ENCODE results near the gene RAMP1. TPM values are rescaled to one million over a fixed set of nuclear protein-coding genes. Genes with fewer than 3 reads are reported as not detected.
"Not testable (repeated sequence)": the region's sequence is repeated elsewhere in the genome, so short reads cannot be mapped to it uniquely, and the experiment has no call there.

The RAMP1 gene
- total and polyA plus RNA-seq, 4 donors, result 36.6 to 131 (median 120) TPM

DNA sequence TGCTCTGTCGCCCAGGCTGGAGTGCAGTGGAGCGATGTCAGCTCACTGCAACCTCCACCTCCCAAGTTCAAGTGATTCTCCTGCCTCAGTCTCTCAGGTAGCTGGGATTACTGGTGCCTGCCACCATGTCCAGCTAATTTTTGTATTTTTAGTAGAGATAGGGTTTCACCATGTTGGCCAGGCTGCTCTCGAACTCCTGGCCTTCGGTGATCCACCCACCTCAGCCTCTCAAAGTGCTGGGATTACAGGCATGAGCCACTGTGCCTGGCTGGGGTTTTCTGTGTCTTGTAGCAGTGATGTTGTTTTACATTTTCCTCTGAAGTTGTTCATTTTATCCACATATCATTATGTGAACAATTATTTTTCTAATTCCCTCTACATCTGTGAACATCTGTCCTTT is 8.7 kb downstream of the RAMP1 start:
- H3K27ac ChIP-seq (ENCODE audit: low read depth, low read length); H3K27me3 ChIP-seq (ENCODE audit: control insufficient read depth, insufficient read depth, low read length); DNase-seq (ENCODE audit: low read depth in 4 of 6, low spot score in 6 of 6); H3K4me3 ChIP-seq (ENCODE audit: low read depth, low read length); H3K9me3 ChIP-seq (ENCODE audit: control insufficient read depth, insufficient read depth, low read length): not testable (repeated sequence)
- Histone ChIP-seq H3K4me1 (ENCODE audit: control insufficient read depth, insufficient read depth, low read length) (peaks cover 48% of the 10 kb centered on the region), H3K36me3 (ENCODE audit: control insufficient read depth, insufficient read depth, low read length) (peaks cover 27% of the 10 kb centered on the region)
- WGBS (ENCODE audit: insufficient coverage), result 83% methylated on average over 1 of the region's 4 CpGs

DNA sequence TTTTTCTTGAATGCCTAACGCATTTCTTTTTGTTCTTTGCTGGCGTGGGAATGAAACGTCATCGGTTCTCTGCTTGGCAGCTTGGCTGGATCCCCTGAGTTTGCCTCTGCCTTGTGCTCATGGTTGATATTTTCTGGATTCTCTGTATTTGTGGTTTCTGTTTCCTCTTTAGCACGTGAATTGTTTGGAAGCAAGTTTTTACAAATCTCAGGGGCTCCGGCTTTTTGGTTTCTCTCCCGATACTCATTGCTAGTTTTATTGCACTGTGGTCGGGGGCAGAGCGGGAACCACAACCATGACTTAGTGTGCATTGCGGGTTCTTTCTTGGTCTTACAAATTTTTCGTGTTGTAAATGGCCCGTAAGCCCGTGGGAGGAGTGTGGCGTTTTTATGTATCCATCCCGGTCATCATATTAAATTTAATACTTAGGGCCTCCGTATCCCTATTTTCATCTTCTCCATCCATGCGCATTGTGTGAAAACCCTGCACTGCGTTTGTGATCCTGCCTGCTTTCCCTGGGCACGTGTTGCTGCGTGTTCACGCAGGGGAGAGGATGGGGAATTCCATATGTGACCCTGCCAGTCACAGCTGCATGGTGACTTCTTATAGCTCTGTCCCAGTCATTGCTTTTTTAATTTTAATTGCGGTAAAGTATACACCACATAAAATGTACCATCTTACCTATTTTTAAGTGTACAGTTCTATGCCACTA is 9.4 kb downstream of the RAMP1 start:
- H3K9me3 ChIP-seq (ENCODE audit: control insufficient read depth, insufficient read depth, low read length), result peaks cover 2% of the 10 kb centered on the region
- no peak overlapping the region for H3K27ac ChIP-seq (ENCODE audit: low read depth, low read length)
- no peak overlapping the region for H3K4me3 ChIP-seq (ENCODE audit: low read depth, low read length)
- no peaks in the 10 kb centered on the region for H3K27me3 ChIP-seq (ENCODE audit: control insufficient read depth, insufficient read depth, low read length)
- DNase-seq (ENCODE audit: low read depth in 4 of 6, low spot score in 6 of 6), result no peak
- WGBS (ENCODE audit: insufficient coverage), result 65% methylated on average over 10 of the region's 22 CpGs
- peaks cover 29% of the 10 kb centered on the region for H3K36me3 ChIP-seq (ENCODE audit: control insufficient read depth, insufficient read depth, low read length)
- H3K4me1 ChIP-seq (ENCODE audit: control insufficient read depth, insufficient read depth, low read length), result peaks cover 41% of the 10 kb centered on the region

DNA sequence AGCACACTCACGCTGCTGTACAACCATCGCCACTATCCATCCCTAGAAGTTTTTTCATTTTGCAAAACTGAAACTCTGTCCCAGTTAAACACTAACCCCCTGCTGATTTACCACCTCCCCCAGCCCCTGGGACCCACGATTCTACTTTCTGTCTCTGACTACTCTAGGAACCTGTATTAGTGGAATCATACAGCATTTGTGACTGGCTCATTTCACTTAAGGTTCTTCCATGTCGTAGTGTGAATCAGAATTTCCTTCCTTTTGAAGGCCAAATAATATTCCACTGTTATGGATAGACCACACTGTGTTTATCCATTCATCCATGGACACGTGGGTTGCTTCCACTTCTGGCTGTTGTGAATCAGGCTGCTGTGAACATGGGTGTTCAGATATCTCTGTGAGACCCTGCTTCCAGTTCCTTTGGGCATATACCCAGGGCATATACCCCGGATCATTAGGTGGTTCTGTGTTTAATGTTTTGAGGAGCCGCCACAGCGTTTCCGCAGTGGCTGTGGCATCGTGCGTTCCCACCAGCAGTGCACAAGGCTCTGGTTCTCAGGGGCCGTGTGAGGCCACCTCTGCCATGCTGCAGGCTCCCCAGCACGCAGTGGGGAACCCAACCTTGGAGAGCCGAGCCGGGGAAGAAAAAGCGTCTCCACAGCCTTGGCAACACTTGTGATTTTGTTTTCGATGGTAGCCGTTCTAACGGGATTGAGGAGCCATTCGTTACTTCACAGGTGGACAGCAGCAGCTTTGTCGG is 10.1 kb downstream of the RAMP1 start:
- H3K4me3 ChIP-seq (ENCODE audit: low read depth, low read length), result no peak overlapping the region
- WGBS (ENCODE audit: insufficient coverage), result 95% methylated on average over 20 of the region's 21 CpGs
- H3K9me3 ChIP-seq (ENCODE audit: control insufficient read depth, insufficient read depth, low read length), result peaks cover 2% of the 10 kb centered on the region
- H3K27me3 ChIP-seq (ENCODE audit: control insufficient read depth, insufficient read depth, low read length), result no peaks in the 10 kb centered on the region
- peaks cover 39% of the 10 kb centered on the region for H3K4me1 ChIP-seq (ENCODE audit: control insufficient read depth, insufficient read depth, low read length)
- DNase-seq (ENCODE audit: low read depth in 4 of 6, low spot score in 6 of 6), result no peak
- no peak overlapping the region for H3K27ac ChIP-seq (ENCODE audit: low read depth, low read length)
- H3K36me3 ChIP-seq (ENCODE audit: control insufficient read depth, insufficient read depth, low read length), result peaks cover 29% of the 10 kb centered on the region

GRCh38 chr2:237870126-237870525 is 10.7 kb downstream of the RAMP1 start:
- Histone ChIP-seq H3K4me3 (ENCODE audit: low read depth, low read length) (no peak overlapping the region), H3K4me1 (ENCODE audit: control insufficient read depth, insufficient read depth, low read length) (peaks cover 39% of the 10 kb centered on the region), H3K36me3 (ENCODE audit: control insufficient read depth, insufficient read depth, low read length) (peaks cover 31% of the 10 kb centered on the region), H3K9me3 (ENCODE audit: control insufficient read depth, insufficient read depth, low read length) (peaks cover 2% of the 10 kb centered on the region), H3K27me3 (ENCODE audit: control insufficient read depth, insufficient read depth, low read length) (no peaks in the 10 kb centered on the region), H3K27ac (ENCODE audit: low read depth, low read length) (no peak overlapping the region)
- no peak for DNase-seq (ENCODE audit: low read depth in 4 of 6, low spot score in 6 of 6)
- WGBS (ENCODE audit: insufficient coverage), result 67% methylated on average over 4 of the region's 11 CpGs

DNA sequence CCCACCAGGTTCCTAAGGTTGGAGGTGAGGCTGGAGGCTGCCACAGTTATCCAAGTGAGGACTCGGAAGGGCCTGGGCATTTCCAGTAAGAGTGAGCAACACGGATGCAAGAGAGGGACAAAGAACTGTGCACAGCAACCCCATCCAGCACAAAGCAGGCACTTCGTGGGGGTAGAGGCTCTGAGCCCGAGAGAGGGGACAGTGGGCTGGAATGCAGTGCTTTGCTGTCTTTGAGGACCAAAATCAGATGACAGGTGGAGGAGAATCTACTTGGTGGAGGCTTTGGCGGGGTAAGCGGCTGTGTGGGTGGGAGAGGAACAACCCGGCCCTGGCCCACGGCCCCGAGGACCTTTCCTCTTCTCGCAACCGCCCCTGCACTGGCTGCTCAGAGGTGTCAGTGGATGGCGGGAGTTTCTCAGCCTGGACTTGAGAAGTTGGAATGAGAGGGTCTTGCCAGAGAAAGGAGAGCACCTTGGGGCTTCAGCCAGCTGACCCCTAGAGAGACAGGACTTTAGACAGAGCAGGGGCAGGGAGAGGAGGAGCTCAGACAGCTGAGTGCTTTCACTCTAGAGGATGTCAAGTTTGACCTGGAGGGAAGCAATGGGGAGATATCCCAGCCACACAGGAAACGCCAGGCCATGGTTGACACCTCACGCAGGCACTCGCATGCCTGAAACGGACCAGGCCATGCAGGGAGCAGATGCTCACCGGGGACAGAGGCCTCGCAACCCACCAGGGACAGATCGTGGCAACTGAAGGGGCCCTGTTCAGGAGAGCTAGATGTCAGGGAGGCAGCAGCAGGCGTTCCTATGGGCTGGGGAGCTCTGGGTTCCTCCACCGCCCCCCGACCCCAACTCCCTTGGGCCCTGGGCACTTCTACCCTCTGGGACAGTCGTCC is 11.6 kb downstream of the RAMP1 start:
- H3K4me1 ChIP-seq (ENCODE audit: control insufficient read depth, insufficient read depth, low read length), result peaks cover 41% of the 10 kb centered on the region
- DNase-seq (ENCODE audit: low read depth in 4 of 6, low spot score in 6 of 6), result no peak
- peaks cover 2% of the 10 kb centered on the region for H3K9me3 ChIP-seq (ENCODE audit: control insufficient read depth, insufficient read depth, low read length)
- no peak overlapping the region for H3K4me3 ChIP-seq (ENCODE audit: low read depth, low read length)
- H3K27me3 ChIP-seq (ENCODE audit: control insufficient read depth, insufficient read depth, low read length), result no peaks in the 10 kb centered on the region
- peaks cover 37% of the 10 kb centered on the region for H3K36me3 ChIP-seq (ENCODE audit: control insufficient read depth, insufficient read depth, low read length)
- WGBS (ENCODE audit: insufficient coverage), result 90% methylated on average over 20 of the region's 23 CpGs
- no peak overlapping the region for H3K27ac ChIP-seq (ENCODE audit: low read depth, low read length)

DNA sequence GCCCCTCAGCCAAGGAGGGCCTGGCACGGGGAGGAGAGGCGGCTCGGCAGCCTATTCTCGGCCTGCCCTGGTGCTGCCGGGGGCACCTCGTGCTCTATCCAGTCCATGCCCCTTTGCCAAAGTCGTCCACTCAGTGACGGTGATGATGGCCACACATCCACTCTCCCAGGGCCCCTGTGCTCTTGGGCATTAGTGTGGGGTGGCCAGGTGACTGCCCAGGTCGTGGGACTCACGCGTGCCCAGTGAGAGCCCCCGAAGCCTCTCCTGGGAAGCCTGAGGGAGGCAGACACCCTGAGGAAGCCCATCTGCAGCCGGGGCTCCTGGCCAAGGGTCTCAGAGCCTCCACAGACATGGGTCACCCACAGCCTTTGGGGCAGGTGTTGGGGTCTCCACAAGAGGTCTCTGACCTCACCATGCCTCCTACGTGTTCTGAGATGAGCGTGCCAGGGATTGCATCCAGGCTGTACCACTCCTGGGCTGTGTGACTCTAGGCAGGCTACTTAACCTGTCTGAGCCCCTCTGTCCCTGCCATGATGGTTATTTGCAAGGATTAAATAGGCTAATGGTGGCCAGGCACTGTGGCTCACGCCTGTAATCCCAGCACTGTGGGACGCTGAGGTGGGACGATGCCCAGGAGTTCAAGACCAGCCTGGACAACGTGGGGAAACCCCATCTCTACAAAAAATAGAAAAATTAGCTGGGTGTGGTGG is 12.9 kb downstream of the RAMP1 start:
- H3K27me3 ChIP-seq (ENCODE audit: control insufficient read depth, insufficient read depth, low read length), result no peaks in the 10 kb centered on the region
- H3K36me3 ChIP-seq (ENCODE audit: control insufficient read depth, insufficient read depth, low read length), result peaks cover 46% of the 10 kb centered on the region
- no peak overlapping the region for H3K4me3 ChIP-seq (ENCODE audit: low read depth, low read length)
- no peak for DNase-seq (ENCODE audit: low read depth in 4 of 6, low spot score in 6 of 6)
- WGBS (ENCODE audit: insufficient coverage), result 94% methylated on average over 15 of the region's 19 CpGs
- no peak overlapping the region for H3K27ac ChIP-seq (ENCODE audit: low read depth, low read length)
- H3K4me1 ChIP-seq (ENCODE audit: control insufficient read depth, insufficient read depth, low read length), result peaks cover 47% of the 10 kb centered on the region
- peaks cover 2% of the 10 kb centered on the region for H3K9me3 ChIP-seq (ENCODE audit: control insufficient read depth, insufficient read depth, low read length)

DNA sequence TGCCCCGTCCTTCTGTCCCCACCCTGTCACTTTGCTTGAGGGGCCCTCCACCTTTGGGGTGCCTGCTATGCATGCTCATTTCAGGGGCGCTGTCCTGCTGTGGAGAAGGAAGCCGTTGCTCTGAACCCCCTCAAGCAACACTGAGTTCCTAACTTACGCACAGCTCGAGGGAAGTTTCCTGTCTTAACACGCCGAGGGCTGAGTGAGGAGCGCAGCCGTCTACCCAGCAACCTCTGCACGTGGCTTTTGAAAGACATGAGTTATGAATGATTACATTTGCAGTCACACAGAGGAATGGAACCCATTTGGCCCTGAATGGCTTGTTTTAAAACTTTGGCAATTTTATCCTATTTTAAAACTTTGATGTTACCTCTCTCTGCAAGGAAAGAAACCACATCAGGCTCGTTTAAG is 14.0 kb downstream of the RAMP1 start:
- 69% methylated on average over 2 of the region's 11 CpGs for WGBS (ENCODE audit: insufficient coverage)
- Histone ChIP-seq H3K36me3 (ENCODE audit: control insufficient read depth, insufficient read depth, low read length) (peaks cover 55% of the 10 kb centered on the region), H3K27ac (ENCODE audit: low read depth, low read length) (no peak overlapping the region), H3K4me3 (ENCODE audit: low read depth, low read length) (no peak overlapping the region), H3K9me3 (ENCODE audit: control insufficient read depth, insufficient read depth, low read length) (no peaks in the 10 kb centered on the region), H3K4me1 (ENCODE audit: control insufficient read depth, insufficient read depth, low read length) (peaks cover 54% of the 10 kb centered on the region), H3K27me3 (ENCODE audit: control insufficient read depth, insufficient read depth, low read length) (no peaks in the 10 kb centered on the region)
- DNase-seq (ENCODE audit: low read depth in 4 of 6, low spot score in 6 of 6), result no peak

DNA sequence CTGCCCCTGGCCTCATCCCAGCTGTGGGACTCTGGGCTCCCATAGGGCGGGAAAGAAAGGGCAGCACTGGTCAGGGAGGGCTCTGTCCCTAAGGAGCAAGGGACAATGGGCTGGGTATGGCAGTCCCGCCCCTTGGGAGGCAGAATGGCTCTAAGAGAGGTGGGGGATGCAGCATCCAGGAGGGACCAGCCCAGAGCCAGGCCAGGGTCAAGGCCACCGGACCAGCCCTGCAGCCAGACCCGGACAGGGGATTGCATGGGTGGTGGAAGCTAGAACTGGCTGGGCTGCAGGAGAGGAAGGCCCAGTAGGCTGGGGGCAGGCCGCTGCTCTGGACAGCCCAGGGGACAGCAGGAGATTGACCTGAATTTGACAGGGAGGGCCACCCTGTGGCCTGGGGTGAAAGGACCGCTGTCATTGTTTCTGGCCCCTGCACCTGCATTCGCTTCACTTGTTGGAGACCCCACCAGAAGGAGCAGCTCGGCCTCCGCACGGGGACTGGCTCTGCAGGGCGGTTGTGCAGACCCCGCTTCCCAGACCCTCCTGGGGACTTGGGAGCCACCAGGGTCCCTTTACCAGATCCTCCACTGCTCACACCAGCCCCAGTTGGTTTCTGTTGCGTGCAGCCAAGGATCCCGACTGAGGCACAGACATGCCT is 14.6 kb downstream of the RAMP1 start:
- DNase-seq (ENCODE audit: low read depth in 4 of 6, low spot score in 6 of 6), result no peak
- H3K4me1 ChIP-seq (ENCODE audit: control insufficient read depth, insufficient read depth, low read length), result peaks cover 60% of the 10 kb centered on the region
- H3K27ac ChIP-seq (ENCODE audit: low read depth, low read length), result no peak overlapping the region
- no peaks in the 10 kb centered on the region for H3K27me3 ChIP-seq (ENCODE audit: control insufficient read depth, insufficient read depth, low read length)
- H3K9me3 ChIP-seq (ENCODE audit: control insufficient read depth, insufficient read depth, low read length), result no peaks in the 10 kb centered on the region
- H3K36me3 ChIP-seq (ENCODE audit: control insufficient read depth, insufficient read depth, low read length), result peaks cover 56% of the 10 kb centered on the region
- no peak overlapping the region for H3K4me3 ChIP-seq (ENCODE audit: low read depth, low read length)
- WGBS (ENCODE audit: insufficient coverage), result 90% methylated on average over 14 of the region's 14 CpGs

Data from spinal cord (tissue), 10 donors.